K562 (cell line): ENCODE data around the gene TBC1D2B. TPM values are rescaled to one million over a fixed set of nuclear protein-coding genes. Genes with fewer than 3 reads are reported as not detected.
"Not testable (repeated sequence)": the region's sequence is repeated elsewhere in the genome, so short reads cannot be mapped to it uniquely, and the experiment has no call there.

Source experiments
- ATAC-seq: fragments of 200-7000 bp; cut with Tn5 transposase; 3 replicates; pipeline ENCODE4 v1.9.1; 2020; ENCODE audit warnings: moderate library complexity
- BruUV-seq: library from RNA; stranded (reverse); fragments of 400-500 nt; replicated peaks from 2 replicates; lab custom pipeline; 2021; lab: Mats Ljungman, UMichigan
- CTCF ChIA-PET: fragments of 300-600 bp; formaldehyde crosslinking; extraction: SDS; loops from one replicate; lab custom pipeline; 2021; ENCODE audit warnings: low intra/inter-chr PET ratio; lab: Yijun Ruan, JAX
- POLR2A ChIA-PET: fragments of 300-600, 350-650 bp; sonication (Branson Sonifier 250); formaldehyde crosslinking; extraction: SDS; loops from one replicate; lab custom pipeline; 2021; ENCODE audit warnings: antibody characterized with exemption, inconsistent platforms; lab: Yijun Ruan, JAX
- DNase-seq, 4 experiments: peaks; one replicate each; pipeline versions ENCODE4 v3.0.0 to v3.0.0-alpha.2; 2011 to 2018; ENCODE audit warnings: low spot score in 3 of 4, mixed read lengths in 3 of 4; ENCODE audit errors: extremely low read depth in 1 of 4
- FAIRE-seq: peaks from 2 replicates; lab custom pipeline; 2011; peaks lifted over from hg19 to GRCh38; lab: Jason Lieb, UNC
- H2AFZ ChIP-seq: 2 replicates; pipeline ENCODE4 v1.6.0; 2011; ENCODE audit warnings: low read depth, low read length, control low read depth, inconsistent platforms
- H3K27ac ChIP-seq: fragments of 200-600 bp; 3 replicates; pipeline ENCODE4 v1.8.0; 2011; ENCODE audit warnings: low read depth, mild to moderate bottlenecking, control low read depth, inconsistent platforms, low read length, moderate library complexity, mixed read lengths; ENCODE audit errors: extremely low read depth
- H3K27me3 ChIP-seq, 2 experiments: fragments of 300-600 bp in 1 of 2; 2 replicates in 1 of 2; 3 replicates in 1 of 2; pipeline versions ENCODE4 v1.6.0 to v1.8.0; 2011; ENCODE audit warnings: inconsistent platforms in 2 of 2, low read length in 2 of 2, mild to moderate bottlenecking in 1 of 2, mixed read lengths in 1 of 2, moderate library complexity in 1 of 2; ENCODE audit not compliant: control insufficient read depth in 2 of 2, insufficient read depth in 2 of 2
- H3K36me3 ChIP-seq: fragments of 300-600 bp; 3 replicates; pipeline ENCODE4 v1.8.0; 2011; ENCODE audit warnings: mild to moderate bottlenecking, low read length, inconsistent platforms; ENCODE audit not compliant: control insufficient read depth, insufficient read depth
- H3K4me1 ChIP-seq, 2 experiments: fragments of 200-600 bp in 1 of 2; replicated peaks in 1 of 2; 2 replicates in 1 of 2; 3 replicates in 1 of 2; pipeline versions ENCODE4 v1.5.1 to v1.8.0; 2011; ENCODE audit warnings: inconsistent platforms in 2 of 2, low read length in 2 of 2, mild to moderate bottlenecking in 1 of 2, mixed read lengths in 1 of 2, moderate library complexity in 1 of 2; ENCODE audit not compliant: control insufficient read depth in 2 of 2, insufficient read depth in 2 of 2
- H3K4me2 ChIP-seq: 2 replicates; pipeline ENCODE4 v1.6.1; 2011; ENCODE audit warnings: low read length, control low read depth, inconsistent platforms, mixed read lengths; ENCODE audit not compliant: insufficient read depth
- H3K4me3 ChIP-seq: fragments of 200-600 bp; sonication (generic), shearing (Covaris generic); 2 replicates; pipeline ENCODE4 v1.5.1; 2016; ENCODE audit warnings: control low read depth, inconsistent platforms
- H3K79me2 ChIP-seq: fragments of 200-600 bp; 3 replicates; pipeline ENCODE4 v1.8.0; 2011; ENCODE audit warnings: low read length, inconsistent platforms; ENCODE audit not compliant: control insufficient read depth, insufficient read depth
- H3K9ac ChIP-seq, 2 experiments: 2 replicates each; pipeline versions ENCODE4 v1.6.0 to v1.6.1; 2011; ENCODE audit warnings: low read depth in 2 of 2, low read length in 2 of 2, control low read depth in 1 of 2, inconsistent platforms in 1 of 2, mild to moderate bottlenecking in 1 of 2, mixed read lengths in 1 of 2; ENCODE audit not compliant: insufficient read depth in 1 of 2
- H3K9me1 ChIP-seq: one replicate; pipeline ENCODE4 v1.6.0; 2011; ENCODE audit warnings: inconsistent platforms, mild to moderate bottlenecking, low read length, moderate library complexity; ENCODE audit not compliant: control insufficient read depth, insufficient read depth
- H3K9me3 ChIP-seq: replicated peaks from 2 replicates; pipeline ENCODE4 v1.5.1; 2011; ENCODE audit warnings: low read depth, low read length, inconsistent platforms; ENCODE audit not compliant: control insufficient read depth, insufficient read depth
- H4K20me1 ChIP-seq: replicated peaks from 2 replicates; pipeline ENCODE4 v1.6.1; 2011; ENCODE audit warnings: low read length, inconsistent platforms, mixed read lengths; ENCODE audit not compliant: control insufficient read depth, insufficient read depth
- HIVEP1 ChIP-seq: fragments of 250-450 bp; sonication (Bioruptor Pico); IDR thresholded peaks from 2 replicates; pipeline ENCODE4 v1.4.0; 2020; ENCODE audit warnings: mild to moderate bottlenecking
- JUN ChIP-seq, 2 experiments: sonication (generic) in 1 of 2; formaldehyde crosslinking in 1 of 2; IDR thresholded peaks; 2 replicates each; pipeline versions ENCODE4 v1.6.1 to v1.8.0; 2012 to 2022; ENCODE audit warnings: borderline replicate concordance in 2 of 2, mild to moderate bottlenecking in 2 of 2, improper control_type of control experiment in 1 of 2, low read depth in 1 of 2, low read length in 1 of 2, missing genetic modification reagents in 1 of 2
- MCM7 ChIP-seq, 2 experiments: fragments of 450-650 bp; IDR thresholded peaks; 2 replicates each; pipeline ENCODE4 v1.6.1; 2016 to 2018
- ZNF76 ChIP-seq: fragments of 250-450 bp; sonication (Bioruptor Pico); IDR thresholded peaks from 2 replicates; pipeline ENCODE4 v1.4.0; 2020; ENCODE audit warnings: mild to moderate bottlenecking, moderate library complexity, borderline replicate concordance
- WGBS: fragments of 100-300 bp; shearing (Covaris generic); methylation state at CpG from one replicate; pipeline ENCODE4 v1.1.6; 2016; ENCODE audit warnings: low coverage, mixed read lengths; ENCODE audit not compliant: insufficient coverage; ENCODE audit errors: missing lambda C conversion rate; 5-methylcytosine and 5-hydroxymethylcytosine counted together
- in situ Hi-C: fragments of 300-500 bp; cut with MboI; formaldehyde crosslinking; loops from 4 replicates; pipeline ENCODE4 v1.15.0; 2018; ENCODE audit warnings: inconsistent platforms, mixed read lengths
- intact Hi-C: fragments of 100-400 bp; cut with micrococcal nuclease; formaldehyde crosslinking; loops from 2 replicates; pipeline ENCODE4 v1.14.2; 2022
- polyA plus RNA-seq, 8 experiments: library from polyadenylated mRNA; depleted of rRNA in 4 of 8; stranded (reverse) in 5 of 8; unstranded in 3 of 8; fragments of >200 nt; fragmentation: Nextera tagmentation in 2 of 8; fragmentation: Illumina TruSeq in 1 of 8; extraction: Ambion mirVana in 2 of 8; extraction: Trizol in 1 of 8; gene quantifications; 2 replicates each; pipeline versions ENCODE4 v1.2.1 to v1.2.3, GENCODE V29; 2011 to 2014; ENCODE audit warnings: inconsistent platforms in 1 of 8, missing spikeins in 1 of 8
- total RNA-seq, 7 experiments: library from RNA; depleted of rRNA in 6 of 7; stranded (reverse); fragments of >200 nt in 6 of 7; fragmentation: Illumina TruSeq in 2 of 7; extraction: Trizol in 2 of 7; gene quantifications; 2 replicates each; pipeline versions ENCODE4 v1.2.1 to v1.2.3, GENCODE V29; 2011 to 2021; ENCODE audit warnings: low replicate concordance in 1 of 7

The TBC1D2B gene
- total and polyA plus RNA-seq, 9 of the 15 experiments (the other 6 are each of a cell fraction or from before 2014, with no cell fraction given), result 0.15 to 16.3 (median 8.9) TPM

- WGBS, result 0% methylated on average over 1 of the region's 1 CpG
- no peaks in the 10 kb centered on the region for H3K79me2 ChIP-seq
- H2AFZ ChIP-seq, result no peak overlapping the region
- POLR2A ChIA-PET, result interaction anchor here (0.6 kb wide), 1 partner anchor 122 kb away, joined by 3 read pairs; no protein-coding TSS in a partner anchor
- ATAC-seq, result no peak
- CTCF ChIA-PET, result no interaction called here
- no peak for DNase-seq
- H4K20me1 ChIP-seq, result no peaks in the 10 kb centered on the region
- H3K4me3 ChIP-seq, result no peak overlapping the region
- H3K4me1 ChIP-seq, result no peaks in the 10 kb centered on the region
- intact Hi-C loops (no loop called here), in situ Hi-C loops (no loop called here)
- H3K9ac ChIP-seq, result no peak overlapping the region
- no peak for FAIRE-seq
- H3K9me3 ChIP-seq, result no peaks in the 10 kb centered on the region
- TF ChIP-seq MCM7 (IDR thresholded peaks at IDR 0.05) (no peak), JUN (IDR thresholded peaks at IDR 0.05; ENCODE audit: borderline replicate concordance, low read depth, low read length) (no peak), JUN (CRISPR knock-in tag; IDR thresholded peaks at IDR 0.05; ENCODE audit: borderline replicate concordance) (no peak), HIVEP1 (CRISPR knock-in tag) (no peak), ZNF76 (CRISPR knock-in tag) (no peak)
- H3K36me3 ChIP-seq, result no peaks in the 10 kb centered on the region
- peaks cover 5 to 11% of the 10 kb centered on the region in 2 experiments; a peak in 2 of 5 replicates for H3K27me3 ChIP-seq
- BruUV-seq, result no TSS peak
- H3K27ac ChIP-seq, result no peak overlapping the region
- no peak overlapping the region for H3K4me2 ChIP-seq
- no peaks in the 10 kb centered on the region for H3K9me1 ChIP-seq
Observed at GRCh38 chr15:77967798-77968197, 109.7 kb downstream of the TBC1D2B start.

- intact Hi-C loops, H3K9me3 ChIP-seq, POLR2A ChIA-PET, H2AFZ ChIP-seq, H3K36me3 ChIP-seq, H3K4me2 ChIP-seq, FAIRE-seq, H3K9ac ChIP-seq, DNase-seq, BruUV-seq, H3K79me2 ChIP-seq, H3K9me1 ChIP-seq, H4K20me1 ChIP-seq, ATAC-seq, H3K27ac ChIP-seq, H3K4me3 ChIP-seq, in situ Hi-C loops, H3K4me1 ChIP-seq: not testable (repeated sequence)
- 16% methylated on average over 5 of the region's 5 CpGs for WGBS
- peaks cover 5 to 11% of the 10 kb centered on the region in 2 experiments; a peak in 2 of 5 replicates for H3K27me3 ChIP-seq
- CTCF ChIA-PET, result interaction anchor here (1.2 kb wide), 1 partner anchor 141 kb away, joined by 4 read pairs; no protein-coding TSS in a partner anchor
Observed at GRCh38 chr15:77967235-77967615, 110.3 kb downstream of the TBC1D2B start.
